ENCODE results near the gene KIF11. TPM values are rescaled to one million over a fixed set of nuclear protein-coding genes. Genes with fewer than 3 reads are reported as not detected.

KIF11 gene
- total and polyA plus RNA-seq, 2 of the 13 experiments (the other 11 are each of a cell fraction or from before 2014, with no cell fraction given) = 8.7 to 38.4 TPM

DNA sequence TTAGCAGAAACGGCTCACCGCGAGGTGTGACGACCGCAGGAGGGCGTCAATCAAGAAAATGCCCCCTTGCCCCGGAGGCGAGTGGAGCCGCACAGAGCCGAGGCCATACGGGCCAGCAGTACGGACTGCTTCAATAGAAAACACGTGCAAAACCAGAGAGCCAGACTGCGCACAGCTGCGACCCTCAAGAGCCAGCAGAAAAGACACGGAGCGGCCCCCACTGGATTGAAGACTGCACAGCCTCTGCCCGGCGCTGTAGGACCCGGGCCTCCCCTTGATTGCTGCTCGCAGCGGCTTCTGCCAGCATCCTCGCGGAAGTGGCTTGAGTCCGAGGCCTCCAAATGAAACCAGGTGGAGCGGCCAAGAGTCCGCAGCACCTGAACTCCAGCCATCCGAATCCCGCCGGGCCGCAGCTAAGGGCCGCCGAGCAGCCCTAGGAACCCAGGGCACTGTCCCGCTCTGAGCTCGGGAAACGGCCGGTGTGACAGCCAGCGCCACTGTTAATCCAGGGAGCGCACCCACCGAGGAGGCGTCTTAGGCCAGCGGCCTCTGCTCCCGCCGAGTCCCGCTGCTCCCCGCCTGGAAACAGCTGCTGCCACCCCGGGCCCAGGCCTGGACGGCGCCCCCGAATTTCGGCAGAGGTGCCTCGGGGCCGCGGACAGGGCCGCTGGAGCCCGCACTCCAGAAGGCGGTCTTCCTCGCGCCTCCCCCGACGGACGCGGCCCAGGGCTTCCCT is 96.2 kb downstream of the KIF11 start (continued):
- TF ChIP-seq SP1 (IDR thresholded peaks at IDR 0.05) = no peak
- TF ChIP-seq SP1 (CRISPR knock-in tag; IDR thresholded peaks at IDR 0.05) = 0 out of 2 replicates have a peak, but pooled peaks have one; percentile 18
- TF ChIP-seq ARID4A (CRISPR knock-in tag; IDR thresholded peaks at IDR 0.05; ENCODE audit: borderline replicate concordance) = peak; percentile 36
- TF ChIP-seq DBP (CRISPR knock-in tag; IDR thresholded peaks at IDR 0.05; ENCODE audit: not compliant biosample characterization) = no peak
- TF ChIP-seq, protein P1, sequence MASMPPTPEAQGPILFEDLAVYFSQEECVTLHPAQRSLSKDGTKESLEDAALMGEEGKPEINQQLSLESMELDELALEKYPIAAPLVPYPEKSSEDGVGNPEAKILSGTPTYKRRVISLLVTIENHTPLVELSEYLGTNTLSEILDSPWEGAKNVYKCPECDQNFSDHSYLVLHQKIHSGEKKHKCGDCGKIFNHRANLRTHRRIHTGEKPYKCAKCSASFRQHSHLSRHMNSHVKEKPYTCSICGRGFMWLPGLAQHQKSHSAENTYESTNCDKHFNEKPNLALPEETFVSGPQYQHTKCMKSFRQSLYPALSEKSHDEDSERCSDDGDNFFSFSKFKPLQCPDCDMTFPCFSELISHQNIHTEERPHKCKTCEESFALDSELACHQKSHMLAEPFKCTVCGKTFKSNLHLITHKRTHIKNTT (CRISPR knock-in tag; IDR thresholded peaks at IDR 0.05) = no peak
- no peak; the same call in 1 of the 2 replicates for TF ChIP-seq SNAPC4 (CRISPR knock-in tag; IDR thresholded peaks at IDR 0.05)
- TF ChIP-seq HNF4G (IDR thresholded peaks at IDR 0.05; ENCODE audit: borderline replicate concordance, low read depth, low read length) = no peak
- no peak for TF ChIP-seq HNF4G (CRISPR knock-in tag; IDR thresholded peaks at IDR 0.05; ENCODE audit: borderline replicate concordance, low read depth)
- TF ChIP-seq ZNF337 (CRISPR knock-in tag; IDR thresholded peaks at IDR 0.05; ENCODE audit: borderline replicate concordance, low read depth) = no peak
- TF ChIP-seq ARNT (IDR thresholded peaks at IDR 0.05) = no peak
- TF ChIP-seq FOXK1 (CRISPR knock-in tag; IDR thresholded peaks at IDR 0.05; ENCODE audit: borderline replicate concordance, low read depth) = no peak

Measured in HepG2 (cell line).